HepG2 (cell line): ENCODE data around the gene ATG16L2. TPM values are rescaled to one million over a fixed set of nuclear protein-coding genes. Genes with fewer than 3 reads are reported as not detected.

Experiments
- AGO2 ChIP-seq: fragments of 200-400 bp; formaldehyde crosslinking; optimal IDR thresholded peaks from 2 replicates; pipeline ENCODE3; 2017; ENCODE audit warnings: mild to moderate bottlenecking, low read depth, low read length, moderate library complexity
- CAMTA2 ChIP-seq: sonication (generic); formaldehyde crosslinking; IDR thresholded peaks from 2 replicates; pipeline ENCODE4 v1.4.0; 2020; ENCODE audit warnings: mild to moderate bottlenecking, missing genetic modification reagents, borderline replicate concordance
- FOXO4 ChIP-seq: sonication (generic); formaldehyde crosslinking; conservative IDR thresholded peaks from 2 replicates; pipeline ENCODE4 v1.8.1; 2023; ENCODE audit warnings: missing genetic modification reagents
- MAZ ChIP-seq, 2 experiments: sonication (generic) in 1 of 2; formaldehyde crosslinking in 1 of 2; IDR thresholded peaks; 2 replicates each; pipeline versions ENCODE4 v1.5.0 to v1.6.1; 2012 to 2020; ENCODE audit warnings: low read depth in 2 of 2, mild to moderate bottlenecking in 2 of 2, borderline replicate concordance in 1 of 2, improper control_type of control experiment in 1 of 2, low read length in 1 of 2, missing genetic modification reagents in 1 of 2, moderate library complexity in 1 of 2
- MED1 ChIP-seq: sonication (generic); formaldehyde crosslinking; IDR thresholded peaks from 2 replicates; pipeline ENCODE4 v1.4.0; 2020; ENCODE audit warnings: missing genetic modification reagents
- MZF1 ChIP-seq: sonication (generic); formaldehyde crosslinking; IDR thresholded peaks from 2 replicates; pipeline ENCODE4 v1.8.1; 2023; ENCODE audit warnings: mild to moderate bottlenecking, missing genetic modification reagents, borderline replicate concordance
- NCOR1 ChIP-seq: fragments of 200-600 bp; sonication (generic); IDR thresholded peaks from 2 replicates; pipeline ENCODE4 v1.7.0; 2017; ENCODE audit warnings: antibody characterized with exemption, low read length, borderline replicate concordance
- RBFOX2 ChIP-seq: fragments of 200-400 bp; formaldehyde crosslinking; IDR thresholded peaks from 2 replicates; pipeline ENCODE4 v1.6.1; 2017; ENCODE audit warnings: low read depth, mild to moderate bottlenecking, low read length
- SATB2 ChIP-seq: sonication (generic); formaldehyde crosslinking; IDR thresholded peaks from 2 replicates; pipeline ENCODE4 v1.5.0; 2020; ENCODE audit warnings: missing genetic modification reagents
- SIN3A ChIP-seq: IDR thresholded peaks from 2 replicates; pipeline ENCODE4 v1.6.1; 2011; ENCODE audit warnings: low read depth, mild to moderate bottlenecking, control low read depth, low read length, borderline replicate concordance
- TARDBP ChIP-seq: sonication (generic); formaldehyde crosslinking; IDR thresholded peaks from 2 replicates; pipeline ENCODE4 v1.8.0; 2022; ENCODE audit warnings: mild to moderate bottlenecking, missing genetic modification reagents
- U2AF1 ChIP-seq: fragments of 200-400 bp; formaldehyde crosslinking; optimal IDR thresholded peaks from 2 replicates; pipeline ENCODE3; 2017; ENCODE audit warnings: mild to moderate bottlenecking, low read depth, low read length
- ZBTB10 ChIP-seq: sonication (generic); formaldehyde crosslinking; IDR thresholded peaks from 2 replicates; pipeline ENCODE4 v1.4.0; 2020; ENCODE audit warnings: missing genetic modification reagents, borderline replicate concordance
- ZBTB7A ChIP-seq: sonication (generic); formaldehyde crosslinking; IDR thresholded peaks from 2 replicates; pipeline ENCODE4 v1.8.0; 2022; ENCODE audit warnings: mild to moderate bottlenecking, missing genetic modification reagents
- ZNF317 ChIP-seq: sonication (generic); formaldehyde crosslinking; IDR thresholded peaks from 2 replicates; pipeline ENCODE4 v1.5.0; 2020; ENCODE audit warnings: mild to moderate bottlenecking, missing genetic modification reagents
- ZNF383 ChIP-seq: sonication (generic); formaldehyde crosslinking; IDR thresholded peaks from 2 replicates; pipeline ENCODE4 v1.4.0; 2020; ENCODE audit warnings: missing genetic modification reagents, mild to moderate bottlenecking, borderline replicate concordance
- ZNF431 ChIP-seq: sonication (generic); formaldehyde crosslinking; IDR thresholded peaks from 2 replicates; pipeline ENCODE4 v1.9.0; 2022; ENCODE audit warnings: missing genetic modification reagents, low read depth, mild to moderate bottlenecking, borderline replicate concordance
- ZNF44 ChIP-seq: sonication (generic); formaldehyde crosslinking; IDR thresholded peaks from 2 replicates; pipeline ENCODE4 v1.5.1; 2020; ENCODE audit warnings: mild to moderate bottlenecking, missing genetic modification reagents
- ZNF614 ChIP-seq: IDR thresholded peaks from 2 replicates; pipeline ENCODE4 v1.6.1; 2018; ENCODE audit warnings: missing biosample characterization, missing genetic modification reagents, inconsistent platforms, borderline replicate concordance
- ZNF619 ChIP-seq: sonication (generic); formaldehyde crosslinking; IDR thresholded peaks from 2 replicates; pipeline ENCODE4 v1.4.0; 2020; ENCODE audit warnings: mild to moderate bottlenecking, missing genetic modification reagents
- ZSCAN12 ChIP-seq: sonication (generic); formaldehyde crosslinking; IDR thresholded peaks from 2 replicates; pipeline ENCODE4 v1.9.0; 2021; ENCODE audit warnings: mild to moderate bottlenecking, missing genetic modification reagents
- polyA plus RNA-seq, 8 experiments: library from polyadenylated mRNA; depleted of rRNA in 3 of 8; stranded (reverse) in 7 of 8; unstranded in 1 of 8; fragments of >200 nt; fragmentation: Illumina TruSeq in 4 of 8; extraction: Trizol in 4 of 8; gene quantifications; 2 replicates each; pipeline versions ENCODE4 v1.2.1 to v1.2.3, GENCODE V29; 2011 to 2016; ENCODE audit warnings: low read depth in 4 of 8, missing spikeins in 1 of 8, mixed read lengths in 1 of 8; ENCODE audit not compliant: insufficient read depth in 1 of 8
- total RNA-seq, 5 experiments: library from RNA; depleted of rRNA; stranded (reverse); fragments of >200 nt; fragmentation: Illumina TruSeq; extraction: Trizol; gene quantifications; 2 replicates each; pipeline ENCODE4 v1.2.3, GENCODE V29; 2016; ENCODE audit warnings: low read depth in 1 of 5

ATG16L2 gene
- total and polyA plus RNA-seq, 2 of the 13 experiments (the other 11 are each of a cell fraction or from before 2014, with no cell fraction given) = 6.2 to 14.8 TPM

- TF ChIP-seq ZNF614 (CRISPR knock-in tag) (peak; percentile 45; the same call in 1 of the 2 replicates), ZNF431 (no peak), MAZ (IDR thresholded peaks at IDR 0.05; ENCODE audit: borderline replicate concordance, low read depth, low read length) (no peak; the same call in 1 of the 2 replicates), MAZ (CRISPR knock-in tag; IDR thresholded peaks at IDR 0.05; ENCODE audit: low read depth) (peak; percentile 42; the same call in 1 of the 2 replicates), NCOR1 (peak; percentile 57; the same call in 1 of the 2 replicates), CAMTA2 (CRISPR knock-in tag) (0 out of 2 replicates have a peak, but pooled peaks have one; percentile 31), ZNF44 (CRISPR knock-in tag) (0 out of 2 replicates have a peak, but pooled peaks have one; percentile 33), ZNF383 (0 out of 2 replicates have a peak, but pooled peaks have one; percentile 71), SIN3A (peak; percentile 56; the same call in 1 of the 2 replicates), AGO2 (peak; percentile 67), U2AF1 (peak; percentile 53), ZSCAN12 (CRISPR knock-in tag) (0 out of 2 replicates have a peak, but pooled peaks have one; percentile 34), TARDBP (CRISPR knock-in tag) (peak; percentile 49; the same call in 1 of the 2 replicates), MZF1 (CRISPR knock-in tag) (0 out of 2 replicates have a peak, but pooled peaks have one; percentile 77), ZBTB10 (CRISPR knock-in tag) (peak; percentile 74; the same call in 1 of the 2 replicates), MED1 (CRISPR knock-in tag) (peak; percentile 24; the same call in 1 of the 2 replicates), RBFOX2 (no peak), ZBTB7A (CRISPR knock-in tag) (0 out of 2 replicates have a peak, but pooled peaks have one; percentile 43), ZNF317 (CRISPR knock-in tag) (0 out of 2 replicates have a peak, but pooled peaks have one; percentile 21), SATB2 (CRISPR knock-in tag) (no peak), ZNF619 (CRISPR knock-in tag) (0 out of 2 replicates have a peak, but pooled peaks have one; percentile 18), FOXO4 (CRISPR knock-in tag) (0 out of 2 replicates have a peak, but pooled peaks have one; percentile 51)
These were observed 31.9 kb upstream of the ATG16L2 start (continued) for GRCh38 chr11:72782081-72782920.
